ENCODE data around the gene ARAP3.

Gene ARAP3

DNA sequence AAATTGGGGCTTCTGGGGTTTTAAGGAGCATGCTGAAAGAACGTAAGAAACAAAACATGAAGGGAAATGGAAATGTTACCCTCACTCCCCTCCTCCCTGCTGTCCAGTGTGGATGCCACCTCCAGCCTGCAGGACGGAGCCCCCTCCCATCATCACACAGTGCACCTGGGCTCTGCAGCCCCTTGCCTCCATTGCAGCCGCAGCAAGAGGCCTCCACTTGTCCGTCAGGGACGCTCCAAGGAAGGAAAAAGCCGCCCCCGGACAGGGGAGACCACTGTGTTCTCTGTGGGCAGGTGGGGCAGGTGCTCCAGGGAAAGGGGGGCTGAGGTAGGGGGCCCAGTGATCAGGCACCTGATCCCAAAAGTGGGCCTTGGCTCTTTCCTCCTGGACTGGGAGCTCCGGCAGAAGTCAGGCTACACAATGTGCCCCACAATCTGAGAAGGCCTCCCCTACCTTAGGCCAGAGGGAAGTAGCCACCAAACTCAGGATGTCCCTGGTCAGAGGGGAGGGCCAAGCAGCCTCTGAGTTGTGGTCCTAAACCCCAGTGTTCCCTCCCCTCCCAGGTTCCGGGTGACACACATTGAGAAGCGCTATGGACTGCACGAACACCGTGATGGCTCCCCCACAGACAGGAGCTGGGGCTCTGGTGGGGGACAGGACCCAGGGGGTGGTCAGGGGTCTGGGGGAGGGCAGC is 42.5 kb downstream of the ARAP3 start:
- DNase-seq: no peak

DNA sequence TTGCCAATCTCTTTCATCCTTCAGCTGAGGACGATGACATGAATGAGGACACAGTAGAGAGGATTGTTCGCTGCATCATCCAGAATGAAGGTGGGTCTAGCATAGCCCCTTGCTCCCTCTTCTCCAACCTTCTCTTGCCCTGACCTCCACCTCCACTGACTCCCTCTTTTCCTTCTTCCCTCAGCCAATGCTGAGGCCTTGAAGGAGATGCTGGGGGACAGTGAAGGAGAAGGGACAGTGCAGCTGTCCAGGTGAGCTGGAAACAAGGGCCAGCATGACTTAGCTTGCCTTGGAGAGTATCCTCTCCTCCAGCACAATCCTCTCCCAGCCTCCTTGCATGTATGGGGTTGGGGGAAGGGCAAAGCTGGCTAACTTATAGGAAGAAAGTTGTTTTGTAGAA is 43.3 kb downstream of the ARAP3 start:
- DNase-seq: no peak

DNA sequence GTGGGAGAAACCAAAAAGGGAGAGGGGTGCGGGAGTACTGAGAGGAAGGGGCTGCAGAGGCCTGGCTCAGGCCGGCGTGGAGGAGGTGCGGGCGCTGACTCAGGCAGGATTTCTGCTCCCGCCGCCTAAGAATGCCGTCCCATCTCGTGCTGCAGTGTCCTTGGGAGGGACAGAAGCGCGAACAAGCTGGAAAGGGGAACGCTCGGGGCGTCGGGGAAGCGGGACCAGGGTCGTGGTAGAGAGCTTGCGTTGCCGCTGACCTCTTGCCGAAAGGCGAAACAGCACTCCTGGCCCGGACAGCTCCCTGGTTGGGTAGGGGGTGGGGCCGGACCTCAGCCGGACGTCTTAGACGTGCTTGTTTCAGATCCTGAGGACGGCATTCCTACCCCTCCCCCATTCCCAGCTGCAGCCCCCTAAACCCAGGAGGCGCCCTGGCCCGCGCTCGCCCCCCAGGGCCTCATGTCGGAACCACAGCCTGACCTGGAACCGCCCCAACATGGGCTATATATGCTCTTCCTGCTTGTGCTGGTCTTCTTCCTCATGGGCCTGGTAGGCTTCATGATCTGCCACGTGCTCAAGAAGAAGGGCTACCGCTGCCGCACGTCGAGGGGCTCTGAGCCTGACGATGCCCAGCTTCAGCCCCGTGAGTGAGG is 44.1 kb downstream of the ARAP3 start:
- peak; percentile 67 for DNase-seq

DNA sequence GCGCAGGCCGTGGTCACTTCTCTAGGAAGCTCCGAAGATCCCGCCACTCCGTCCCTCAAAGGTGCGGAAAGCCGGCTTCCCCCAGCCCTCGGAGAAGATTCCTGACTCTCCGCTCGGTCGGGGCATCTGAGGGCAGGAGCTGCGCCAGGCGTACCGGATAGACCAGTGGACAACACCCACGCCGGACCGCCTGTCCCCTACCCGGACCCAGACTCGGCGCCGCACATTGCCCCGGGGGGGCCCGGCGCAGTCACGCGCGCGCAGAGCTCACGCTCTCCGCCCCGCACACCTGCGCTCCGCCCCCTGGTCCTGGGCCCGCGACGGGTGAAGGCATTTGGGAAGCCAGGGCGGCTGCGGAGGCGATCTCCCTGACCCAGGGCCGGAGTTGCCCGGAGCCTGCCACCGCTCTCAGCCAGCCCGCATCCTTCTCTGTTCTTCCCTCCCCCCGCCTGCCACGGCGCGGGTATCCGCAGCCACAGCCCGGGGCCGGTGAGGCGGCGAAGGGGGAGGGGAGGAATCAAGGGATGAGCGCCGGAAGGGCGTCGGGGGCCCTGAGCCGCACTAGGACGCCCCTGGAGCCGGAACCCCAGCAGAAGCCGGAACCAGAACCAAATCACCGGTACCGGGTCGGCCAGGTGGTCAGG is 44.8 kb downstream of the ARAP3 start:
- DNase-seq: peak; percentile 73

DNA sequence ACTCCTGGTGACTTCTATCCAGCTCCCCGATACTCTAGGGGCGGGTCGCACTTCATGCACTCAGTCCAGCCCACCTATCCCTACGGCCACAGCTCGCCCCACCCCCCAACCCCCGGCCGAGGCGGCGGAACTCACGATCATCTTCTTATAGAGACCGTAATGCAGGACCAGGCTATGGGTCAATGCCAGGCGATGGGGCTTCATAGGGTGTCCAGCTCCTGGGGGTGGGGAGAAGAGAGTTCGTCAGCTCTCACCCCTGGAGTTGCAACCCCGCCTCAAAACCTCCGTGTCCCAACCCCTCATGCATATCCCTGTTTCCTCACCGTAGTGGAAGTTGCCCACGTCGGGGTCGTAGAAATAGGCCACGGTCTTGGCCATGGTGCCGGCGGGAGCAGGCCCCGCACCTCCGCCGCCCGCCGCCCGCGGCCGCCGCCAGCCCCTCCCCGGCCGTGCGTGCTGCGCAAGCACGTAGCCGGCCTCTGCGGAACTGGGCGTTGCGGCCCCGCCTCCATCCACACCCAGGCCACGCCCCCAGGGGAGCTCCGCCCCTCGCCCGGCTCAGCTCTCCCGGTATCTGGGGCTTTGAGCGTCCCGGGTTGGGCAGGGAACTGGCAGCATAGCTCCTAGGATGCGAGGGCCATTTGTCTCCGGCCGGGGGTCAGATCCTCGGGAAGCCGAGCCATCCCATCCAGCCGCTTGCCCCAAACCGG is 45.5 kb downstream of the ARAP3 start, which contains the start of the genes HDAC3 and RELL2:
HDAC3 (minus strand) TSS at position 437 of the 710 bp plus-strand sequence; CDS start at position 378, 59 bp downstream.
RELL2 (plus strand) TSS at position 585 of the 710 bp plus-strand sequence. CDS start 1,229 bp downstream, outside the sequence.
- peak; percentile 99 for DNase-seq

DNA sequence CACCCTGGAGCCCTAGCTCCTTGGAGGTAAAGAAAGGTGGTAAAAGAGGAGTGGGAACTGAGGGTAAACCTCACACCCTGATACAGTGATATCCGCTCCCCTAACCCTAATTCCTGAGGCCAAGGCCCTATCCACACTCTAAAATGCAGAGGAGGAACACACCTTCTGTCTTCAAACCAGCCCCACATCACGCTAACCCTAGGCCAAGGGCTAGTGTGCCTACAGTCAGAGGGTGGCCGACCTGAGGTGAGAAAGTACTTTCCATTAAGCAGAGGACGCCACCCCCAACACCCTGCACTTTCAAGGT is 46.0 kb downstream of the ARAP3 start:
- no peak for DNase-seq

DNA sequence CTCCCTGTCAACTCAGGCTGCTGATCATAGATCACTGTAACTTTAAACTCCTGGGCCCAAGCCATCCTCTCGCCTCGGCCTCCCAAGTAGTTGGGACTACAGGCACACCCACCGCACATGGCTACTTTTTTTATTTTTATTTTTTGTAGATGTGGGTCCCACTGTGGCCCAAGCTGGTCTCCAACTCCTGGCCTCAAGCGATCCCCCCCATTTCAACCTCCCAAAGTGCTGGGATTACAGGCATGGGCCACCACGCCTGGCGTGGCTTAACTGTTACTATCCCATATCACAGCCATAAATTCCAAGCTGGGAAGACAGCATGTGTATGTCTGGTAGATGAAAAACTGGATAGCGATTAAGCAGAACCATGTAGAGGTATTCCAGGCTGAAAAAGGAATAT is 46.4 kb downstream of the ARAP3 start:
- DNase-seq: no peak

DNA sequence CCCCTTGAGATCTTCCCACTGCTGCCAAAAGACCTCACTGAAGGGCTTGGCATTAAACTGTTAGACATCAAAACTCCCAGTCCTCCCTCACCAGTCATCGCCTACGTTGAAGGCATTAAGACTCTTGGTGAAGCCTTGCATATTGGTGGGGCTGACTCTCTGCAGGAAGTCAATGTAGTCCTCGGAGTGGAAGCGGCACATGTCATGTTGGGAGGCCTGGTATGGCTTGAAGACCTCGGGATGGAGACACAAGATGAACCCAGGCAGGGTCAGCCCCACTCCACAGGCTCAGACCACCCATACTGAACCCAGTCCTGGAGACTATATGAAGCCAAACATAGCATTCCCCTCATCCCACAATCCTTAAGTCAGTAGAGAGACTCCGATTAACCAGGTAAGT is 47.3 kb downstream of the ARAP3 start:
- no peak for DNase-seq

DNA sequence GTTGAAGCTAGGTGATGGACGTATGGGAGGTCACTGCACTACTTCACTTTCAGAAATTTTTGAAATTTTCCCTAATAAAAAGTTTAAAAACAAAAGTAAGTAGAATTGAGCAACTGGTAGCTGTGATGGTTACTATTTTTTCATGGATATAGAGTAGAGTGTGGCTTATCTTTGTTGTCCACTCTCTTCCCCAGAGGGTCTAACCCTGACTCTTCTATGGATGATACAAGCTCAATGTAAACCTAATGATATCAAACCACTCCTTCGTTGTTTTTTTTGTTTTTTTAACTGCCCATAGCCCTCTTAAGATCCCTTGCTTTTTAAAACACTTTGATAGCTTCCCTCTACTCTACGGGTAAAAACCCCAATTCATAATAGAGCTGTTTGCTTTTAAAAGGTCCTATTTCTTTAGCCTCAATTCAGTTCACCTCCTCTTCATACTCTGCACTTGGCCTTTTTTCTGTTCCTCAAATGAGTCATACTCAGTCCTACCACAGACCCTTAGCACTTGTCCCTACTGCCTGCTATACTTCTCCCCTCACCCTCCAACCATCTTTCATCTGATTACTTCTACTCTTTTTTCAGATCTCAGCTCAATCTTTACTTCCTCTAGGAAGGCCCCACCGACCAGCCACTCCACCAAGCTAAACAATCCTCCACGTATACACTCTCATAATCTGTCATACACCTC is 48.0 kb downstream of the ARAP3 start:
- no peak for DNase-seq

DNA sequence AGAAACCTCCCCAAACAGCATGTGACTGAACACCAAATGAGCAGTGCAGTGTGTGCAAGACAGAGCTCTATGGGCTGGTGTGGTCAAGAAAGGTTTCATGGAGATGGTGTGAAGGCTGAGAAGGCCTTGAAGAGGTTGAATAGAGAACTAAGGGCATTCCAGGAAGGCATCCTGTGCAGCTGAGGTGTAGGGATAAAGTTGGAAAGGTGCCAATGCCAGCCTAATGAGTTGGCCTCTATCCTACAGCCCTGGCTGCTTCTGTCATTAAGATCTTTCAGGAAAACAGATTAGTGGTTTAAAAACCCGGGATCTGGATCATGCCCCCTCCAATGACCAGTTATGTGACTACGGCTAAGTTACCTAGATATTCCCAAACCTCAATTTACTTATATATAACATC is 49.4 kb downstream of the ARAP3 start:
- no peak for DNase-seq

DNA sequence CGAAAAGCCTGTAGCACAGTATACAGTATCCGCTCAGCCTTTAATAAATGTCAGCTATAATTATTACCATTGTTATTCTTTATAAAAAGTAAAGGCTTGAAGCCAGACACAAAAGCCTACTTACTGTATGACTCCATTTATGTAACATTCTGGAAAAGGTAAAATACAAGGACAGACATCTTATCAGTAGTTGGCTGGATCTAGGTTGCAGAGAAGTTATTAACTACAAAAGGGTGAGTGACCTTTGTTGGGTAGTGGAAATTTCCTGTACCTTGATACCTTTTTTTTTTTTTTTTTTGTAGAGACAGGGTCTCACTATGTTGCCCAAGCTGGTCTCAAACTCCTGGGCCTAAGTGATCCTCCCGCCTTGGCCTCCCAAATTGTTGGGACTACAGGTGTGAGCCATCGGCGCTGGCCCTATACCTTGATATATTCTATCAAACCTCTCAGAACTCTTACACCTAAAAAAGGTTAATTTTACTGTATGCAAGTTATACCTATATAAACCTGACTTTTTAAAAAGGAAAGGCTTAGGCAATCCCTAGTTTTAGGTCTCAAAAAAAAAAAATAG is 51.4 kb downstream of the ARAP3 start:
- no peak for DNase-seq

DNA sequence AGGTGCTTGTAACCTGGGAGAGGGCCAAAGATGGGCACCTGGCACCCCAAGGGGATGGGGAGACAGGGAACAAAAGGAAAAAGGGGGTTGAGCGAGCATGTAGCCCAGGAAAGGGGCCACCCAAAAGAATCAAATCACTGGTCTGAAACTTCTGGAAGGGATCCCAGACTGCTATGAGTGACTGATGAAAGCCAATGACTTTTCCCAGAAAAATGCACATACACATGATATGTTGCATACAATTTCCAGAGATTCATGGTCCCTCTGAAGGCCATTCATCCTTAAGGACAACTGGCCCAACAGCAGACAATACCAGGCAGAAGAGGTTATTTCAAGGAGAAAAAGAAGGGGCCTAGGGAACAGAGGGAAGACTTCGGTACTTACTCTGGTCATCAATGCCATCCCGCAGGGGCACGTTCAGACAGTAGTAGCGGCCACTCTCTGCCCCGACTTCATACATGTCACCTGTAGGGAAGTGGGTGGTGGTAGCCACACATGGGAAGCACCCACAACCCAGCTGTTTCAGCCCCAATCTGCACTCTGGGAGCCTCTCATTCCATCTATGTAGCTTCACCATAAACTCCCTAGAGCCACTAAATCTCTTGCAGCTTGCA is 53.7 kb downstream of the ARAP3 start:
- no peak for DNase-seq

DNA sequence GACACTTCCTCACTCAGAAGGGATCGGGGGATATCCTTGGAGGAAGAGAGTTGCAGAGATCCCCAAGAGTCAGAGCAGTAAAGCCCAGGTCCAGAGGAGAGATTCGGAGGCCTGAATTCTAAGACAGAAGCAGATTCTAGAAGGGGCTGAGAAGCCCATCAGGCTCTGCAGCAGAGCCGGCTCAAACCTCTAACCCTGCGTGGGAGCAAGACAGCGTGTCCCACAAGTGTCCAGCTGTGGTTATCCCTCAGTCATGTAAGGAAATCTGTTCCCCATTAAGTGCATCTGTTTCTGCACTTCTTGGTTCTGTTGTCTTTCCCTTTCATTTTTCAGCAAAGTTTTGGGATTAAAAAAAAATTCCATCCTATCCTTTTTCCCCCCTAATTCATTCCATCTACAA is 58.4 kb downstream of the ARAP3 start:
- DNase-seq: no peak

DNA sequence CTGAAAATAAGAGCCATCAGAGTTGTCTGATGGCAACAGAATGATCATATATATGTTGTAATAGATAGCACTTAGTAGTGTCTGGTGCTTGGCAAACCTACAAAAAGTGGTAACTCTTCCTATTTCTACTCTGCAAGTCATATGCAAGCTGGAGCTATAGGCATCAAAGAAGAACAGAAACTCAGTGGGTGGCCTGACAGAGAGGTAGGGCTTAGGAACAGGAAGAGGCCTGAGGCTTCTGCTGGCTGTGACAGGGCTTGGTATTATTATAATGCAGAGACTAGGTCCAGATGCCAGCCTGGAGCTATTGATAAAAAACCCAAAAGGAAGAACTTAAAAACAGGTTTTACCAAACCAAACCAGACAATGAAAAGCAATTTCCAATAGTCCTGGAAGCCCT is 58.8 kb downstream of the ARAP3 start:
- no peak for DNase-seq

DNA sequence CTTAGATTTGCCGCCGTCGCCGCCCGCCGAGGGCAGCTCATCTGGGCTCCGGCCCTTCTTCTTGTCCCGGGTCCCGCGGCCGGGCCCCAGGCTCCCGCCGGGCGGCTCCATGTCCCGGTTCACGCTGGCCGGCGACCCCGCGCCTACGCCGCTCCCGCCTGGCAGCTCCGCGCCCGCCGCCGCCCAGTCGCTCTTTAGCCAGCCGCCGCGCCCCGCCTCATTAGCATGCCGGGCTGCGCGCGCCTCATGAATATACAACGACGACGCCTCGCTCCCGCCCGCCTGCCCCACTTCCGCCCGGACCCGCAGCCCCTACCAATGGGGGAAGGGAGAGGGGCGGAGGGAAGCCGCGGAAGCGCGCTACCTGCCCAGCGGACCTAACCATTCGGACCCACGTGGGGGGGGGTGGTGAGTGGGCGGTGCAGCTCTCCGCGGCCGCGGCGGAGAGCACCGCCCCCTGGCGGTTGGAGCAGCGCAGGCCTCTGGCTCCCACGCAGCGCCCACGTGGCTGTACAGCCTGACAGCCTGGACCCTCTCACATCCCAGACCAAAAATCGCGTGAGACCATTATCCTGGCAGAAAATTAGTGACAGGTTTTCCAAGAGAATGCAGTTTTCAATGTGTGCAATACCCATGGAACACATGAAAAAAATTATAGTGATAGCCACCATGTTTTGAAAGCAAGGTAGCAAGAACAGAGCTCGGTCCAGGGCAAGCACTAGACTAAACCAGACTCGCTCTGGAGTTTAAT is 63.1 kb downstream of the ARAP3 start, which contains the start of gene DIAPH1:
DIAPH1 (minus strand) TSS at position 197 of the 751 bp plus-strand sequence; CDS start at position 111, 86 bp downstream.
- peak; percentile 97 for DNase-seq

DNA sequence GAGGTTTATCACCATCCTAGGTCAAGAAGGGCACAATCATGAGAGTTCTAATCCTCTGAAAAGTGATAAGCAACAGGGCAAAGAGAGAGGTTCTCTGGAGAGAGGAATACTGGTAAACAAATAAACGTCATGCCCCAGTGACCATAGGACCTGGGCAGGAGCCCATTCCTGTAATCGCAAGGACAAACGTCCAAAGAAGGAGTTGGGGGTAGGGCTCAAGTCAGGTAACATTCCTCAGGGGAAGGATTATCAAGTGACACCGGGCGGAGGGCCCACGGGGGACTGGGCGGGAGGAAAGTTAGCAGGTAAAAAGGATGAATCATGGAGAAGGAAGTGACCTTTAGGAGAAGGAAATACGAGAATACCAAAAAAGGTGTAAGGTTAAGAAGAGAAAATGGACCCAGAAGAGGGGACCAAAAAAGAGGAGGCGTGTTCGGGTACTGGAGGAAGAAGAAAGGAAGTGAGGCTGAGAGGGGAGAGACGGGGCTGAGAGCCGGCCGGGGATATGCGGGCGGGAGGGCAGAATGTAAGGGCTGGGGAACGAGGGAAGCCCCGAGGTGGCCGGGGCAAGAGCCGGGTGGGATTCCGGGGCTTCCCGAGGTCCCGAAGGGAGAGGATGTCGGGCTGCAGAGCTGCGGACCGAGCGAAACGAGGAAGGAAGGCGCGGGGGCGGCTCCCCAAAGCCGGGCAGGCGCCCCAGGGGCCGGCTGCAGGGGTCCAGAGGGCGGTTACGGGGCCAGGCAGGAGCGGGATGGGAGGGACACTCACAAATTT is 63.8 kb downstream of the ARAP3 start:
- peak; percentile 60 for DNase-seq

DNA sequence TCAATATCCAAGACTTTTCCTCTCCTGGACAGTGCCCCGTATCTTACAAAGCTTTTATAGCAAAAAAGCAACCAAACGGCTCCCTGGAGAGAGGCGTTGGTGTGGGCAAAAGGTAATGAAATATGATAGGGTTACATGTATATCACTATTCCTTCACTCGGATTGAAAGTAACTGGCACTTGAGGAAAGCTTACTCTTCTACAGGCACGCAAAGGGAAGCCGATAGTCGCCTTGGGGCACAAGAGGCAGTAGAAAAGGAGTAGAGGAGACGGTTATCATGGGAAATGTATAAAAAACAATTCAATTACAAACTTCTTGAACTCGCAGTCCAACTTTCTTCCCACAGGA is 64.4 kb downstream of the ARAP3 start:
- no peak for DNase-seq

DNA sequence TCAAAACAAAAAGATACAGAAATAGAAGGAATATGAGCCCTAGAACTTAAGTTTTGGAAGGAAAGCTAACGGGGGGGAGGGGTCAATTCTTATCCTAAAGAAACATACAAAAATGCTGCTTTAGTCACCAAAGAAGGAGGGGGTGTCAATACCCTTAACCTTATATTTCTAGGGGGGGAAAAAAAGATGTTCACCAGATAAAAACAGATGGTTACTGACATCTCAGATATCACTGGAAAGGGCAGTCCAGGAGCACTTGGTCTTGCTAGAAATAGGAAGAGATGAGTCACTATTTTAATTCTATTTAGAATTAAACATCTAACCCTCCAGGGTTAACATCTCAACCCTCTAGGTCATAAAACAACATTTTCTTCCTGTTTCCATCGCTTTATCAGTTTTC is 64.9 kb downstream of the ARAP3 start:
- DNase-seq: no peak

DNA sequence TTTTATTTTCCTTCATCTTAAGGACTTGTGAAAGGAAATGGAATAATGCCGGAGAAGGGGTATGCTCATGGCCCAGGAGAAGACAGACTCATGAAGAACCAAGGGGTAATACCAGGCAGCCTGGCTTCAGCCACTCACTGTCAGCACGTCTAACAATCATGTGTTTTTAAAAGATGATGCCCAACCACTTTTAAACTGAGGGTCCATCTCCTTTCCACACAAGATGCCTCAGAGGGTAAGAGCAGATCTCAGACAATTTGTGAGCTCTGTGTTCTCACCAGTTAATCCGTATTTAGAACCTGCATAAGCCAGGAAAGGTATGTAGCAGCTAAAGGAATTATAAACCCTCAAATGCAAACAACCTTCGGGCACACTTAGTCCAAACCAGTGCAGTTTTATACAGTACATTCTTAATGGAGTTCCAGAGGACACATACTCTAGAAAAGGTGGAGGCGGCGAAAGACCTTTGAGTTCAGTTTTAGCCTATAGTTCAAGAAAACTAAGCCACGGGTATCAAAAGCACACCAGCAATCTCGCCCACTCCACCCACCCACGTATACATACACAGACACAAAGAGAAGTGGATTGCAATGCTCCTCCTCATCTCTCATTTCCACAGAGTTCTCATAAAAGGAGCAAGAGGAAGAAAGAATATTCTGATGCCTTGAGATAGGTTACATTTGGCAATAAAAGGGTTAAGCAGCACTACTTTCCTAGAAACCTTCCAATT is 65.9 kb downstream of the ARAP3 start:
- DNase-seq: no peak

DNA sequence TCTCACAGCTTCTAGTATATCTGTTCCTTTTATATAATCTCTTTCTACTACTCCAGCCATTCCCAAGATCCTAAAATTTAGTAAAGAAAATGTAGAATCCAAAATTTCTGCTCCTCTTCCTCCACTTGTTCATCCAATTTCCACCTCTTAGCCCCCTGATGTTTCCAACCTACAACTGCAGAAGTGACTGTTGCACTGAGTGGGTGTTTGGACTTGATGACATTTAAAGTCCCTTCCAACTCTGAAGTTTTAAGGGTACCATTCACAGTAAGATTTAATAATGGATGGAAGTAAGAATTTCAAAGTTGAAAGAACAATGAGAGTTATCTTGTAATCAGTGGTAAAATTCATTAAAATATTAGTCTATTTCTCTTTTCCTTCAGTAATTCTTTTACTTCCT is 68.7 kb downstream of the ARAP3 start:
- no peak for DNase-seq

Measured in activated T-cell treated with anti-CD3 and anti-CD28 coated beads, Interleukin-2, amount 50 U/mL, for 1 hour (primary cell).